ENCODE data around the gene ACP7. TPM values are rescaled to one million over a fixed set of nuclear protein-coding genes. Genes with fewer than 3 reads are reported as not detected.
A peak's percentile ranks its signal among the peaks of the same experiment; 100 is the strongest.

Gene ACP7
- total RNA-seq, 1 donor from 2014 or later, result not detected

- FAIRE-seq (no peak), DNase-seq (ENCODE audit: low read depth) (no peak)
- Histone ChIP-seq H3K27ac (ENCODE audit: low read depth, low read length) (no peak overlapping the region), H4K20me1 (ENCODE audit: insufficient read depth, low read length) (peaks cover 89% of the 10 kb centered on the region), H3K9ac (ENCODE audit: low read length) (no peak overlapping the region), H3K4me2 (ENCODE audit: low read length) (no peak overlapping the region), H3K4me1 (ENCODE audit: insufficient read depth, low read length) (peaks cover 11% of the 10 kb centered on the region), H2AFZ (ENCODE audit: low read depth, low read length) (no peak overlapping the region), H3K4me3 (ENCODE audit: insufficient read depth, low read depth, low read length) (no peak overlapping the region), H3K36me3 (ENCODE audit: insufficient read depth, low read length) (no peaks in the 10 kb centered on the region), H3K9me3 (ENCODE audit: insufficient read depth, low read depth, low read length) (no peaks in the 10 kb centered on the region), H3K79me2 (ENCODE audit: insufficient read depth, low read length) (peaks cover 94% of the 10 kb centered on the region), H3K27me3 (ENCODE audit: insufficient read depth, low read length) (no peaks in the 10 kb centered on the region)
- H3K4me1 Mint-ChIP-seq (ENCODE audit: low read depth, unreplicated experiment), result peaks cover 40% of the 10 kb centered on the region
- no peak for TF ChIP-seq EZH2 (IDR thresholded peaks at IDR 0.05; ENCODE audit: insufficient read depth, low read length)
- peak overlapping the region; percentile 50 for H3K4me3 Mint-ChIP-seq (ENCODE audit: unreplicated experiment)
- H3K9me3 Mint-ChIP-seq (ENCODE audit: unreplicated experiment), result no peaks in the 10 kb centered on the region
- peak overlapping the region; percentile 96 for H3K27ac Mint-ChIP-seq (ENCODE audit: unreplicated experiment)
- H3K36me3 Mint-ChIP-seq (ENCODE audit: low read depth, unreplicated experiment), result peaks cover 2% of the 10 kb centered on the region
- no peaks in the 10 kb centered on the region for H3K27me3 Mint-ChIP-seq (ENCODE audit: low read depth, unreplicated experiment)
Observed at GRCh38 chr19:39138221-39139211, 54.3 kb downstream of the ACP7 start.

GRCh38 chr19:39139305-39139874 is 55.2 kb downstream of the ACP7 start:
- no peak for TF ChIP-seq EZH2 (IDR thresholded peaks at IDR 0.05; ENCODE audit: insufficient read depth, low read length)
- TF ChIP-seq CTCF (IDR thresholded peaks at IDR 0.05; ENCODE audit: insufficient read depth, low read depth, low read length), result no peak
- Mint-ChIP-seq H3K27ac (ENCODE audit: unreplicated experiment) (peak overlapping the region; percentile 96), H3K36me3 (ENCODE audit: low read depth, unreplicated experiment) (peaks cover 2% of the 10 kb centered on the region), H3K4me1 (ENCODE audit: low read depth, unreplicated experiment) (peaks cover 37% of the 10 kb centered on the region), H3K9me3 (ENCODE audit: unreplicated experiment) (no peaks in the 10 kb centered on the region), H3K27me3 (ENCODE audit: low read depth, unreplicated experiment) (no peaks in the 10 kb centered on the region), H3K4me3 (ENCODE audit: unreplicated experiment) (peak overlapping the region; percentile 50)
- H3K4me3 ChIP-seq (ENCODE audit: insufficient read depth, low read depth, low read length), result no peak overlapping the region
- peaks cover 92% of the 10 kb centered on the region for H3K79me2 ChIP-seq (ENCODE audit: insufficient read depth, low read length)
- H3K9ac ChIP-seq (ENCODE audit: low read length), result no peak overlapping the region
- H3K4me1 ChIP-seq (ENCODE audit: insufficient read depth, low read length), result peaks cover 13% of the 10 kb centered on the region
- no peak for FAIRE-seq
- no peak for DNase-seq (ENCODE audit: low read depth)
- no peaks in the 10 kb centered on the region for H3K27me3 ChIP-seq (ENCODE audit: insufficient read depth, low read length)
- H3K4me2 ChIP-seq (ENCODE audit: low read length), result peak overlapping the region; percentile 4
- H3K27ac ChIP-seq (ENCODE audit: low read depth, low read length), result no peak overlapping the region
- no peaks in the 10 kb centered on the region for H3K9me3 ChIP-seq (ENCODE audit: insufficient read depth, low read depth, low read length)
- H4K20me1 ChIP-seq (ENCODE audit: insufficient read depth, low read length), result peaks cover 88% of the 10 kb centered on the region
- H3K36me3 ChIP-seq (ENCODE audit: insufficient read depth, low read length), result no peaks in the 10 kb centered on the region
- no peak overlapping the region for H2AFZ ChIP-seq (ENCODE audit: low read depth, low read length)

GRCh38 chr19:39139971-39140453 is 55.8 kb downstream of the ACP7 start:
- no peaks in the 10 kb centered on the region for H3K9me3 Mint-ChIP-seq (ENCODE audit: unreplicated experiment)
- Histone ChIP-seq H4K20me1 (ENCODE audit: insufficient read depth, low read length) (peaks cover 88% of the 10 kb centered on the region), H3K27ac (ENCODE audit: low read depth, low read length) (no peak overlapping the region), H3K4me2 (ENCODE audit: low read length) (no peak overlapping the region), H3K27me3 (ENCODE audit: insufficient read depth, low read length) (no peaks in the 10 kb centered on the region), H3K9me3 (ENCODE audit: insufficient read depth, low read depth, low read length) (no peaks in the 10 kb centered on the region), H3K4me3 (ENCODE audit: insufficient read depth, low read depth, low read length) (no peak overlapping the region), H3K9ac (ENCODE audit: low read length) (no peak overlapping the region), H3K36me3 (ENCODE audit: insufficient read depth, low read length) (no peaks in the 10 kb centered on the region), H2AFZ (ENCODE audit: low read depth, low read length) (no peak overlapping the region), H3K4me1 (ENCODE audit: insufficient read depth, low read length) (peaks cover 16% of the 10 kb centered on the region), H3K79me2 (ENCODE audit: insufficient read depth, low read length) (peaks cover 88% of the 10 kb centered on the region)
- H3K4me3 Mint-ChIP-seq (ENCODE audit: unreplicated experiment), result peak overlapping the region; percentile 35
- no peak for FAIRE-seq
- no peak for TF ChIP-seq EZH2 (IDR thresholded peaks at IDR 0.05; ENCODE audit: insufficient read depth, low read length)
- no peak for TF ChIP-seq CTCF (IDR thresholded peaks at IDR 0.05; ENCODE audit: insufficient read depth, low read depth, low read length)
- peaks cover 2% of the 10 kb centered on the region for H3K36me3 Mint-ChIP-seq (ENCODE audit: low read depth, unreplicated experiment)
- peak overlapping the region; percentile 94 for H3K27ac Mint-ChIP-seq (ENCODE audit: unreplicated experiment)
- peaks cover 43% of the 10 kb centered on the region for H3K4me1 Mint-ChIP-seq (ENCODE audit: low read depth, unreplicated experiment)
- DNase-seq (ENCODE audit: low read depth), result no peak
- H3K27me3 Mint-ChIP-seq (ENCODE audit: low read depth, unreplicated experiment), result no peaks in the 10 kb centered on the region
